GM12865 (cell line): Measurements from ENCODE around the gene WDR88.

Experiments
- DNase-seq: peaks from one replicate; pipeline ENCODE4 v3.0.0; 2010; ENCODE audit warnings: low read depth
- H3K4me3 ChIP-seq: 2 replicates; pipeline ENCODE4 v1.5.1; 2011; ENCODE audit warnings: mild to moderate bottlenecking, low read depth, low read length, control low read depth
- TF ChIP-seq, protein P1 (sequence below): IDR thresholded peaks from 2 replicates; pipeline ENCODE4 v1.5.1; 2011; ENCODE audit warnings: low read length, control low read depth, low read depth, inconsistent platforms; ENCODE audit not compliant: insufficient read depth; ENCODE audit errors: missing control alignments

Gene WDR88

DNA sequence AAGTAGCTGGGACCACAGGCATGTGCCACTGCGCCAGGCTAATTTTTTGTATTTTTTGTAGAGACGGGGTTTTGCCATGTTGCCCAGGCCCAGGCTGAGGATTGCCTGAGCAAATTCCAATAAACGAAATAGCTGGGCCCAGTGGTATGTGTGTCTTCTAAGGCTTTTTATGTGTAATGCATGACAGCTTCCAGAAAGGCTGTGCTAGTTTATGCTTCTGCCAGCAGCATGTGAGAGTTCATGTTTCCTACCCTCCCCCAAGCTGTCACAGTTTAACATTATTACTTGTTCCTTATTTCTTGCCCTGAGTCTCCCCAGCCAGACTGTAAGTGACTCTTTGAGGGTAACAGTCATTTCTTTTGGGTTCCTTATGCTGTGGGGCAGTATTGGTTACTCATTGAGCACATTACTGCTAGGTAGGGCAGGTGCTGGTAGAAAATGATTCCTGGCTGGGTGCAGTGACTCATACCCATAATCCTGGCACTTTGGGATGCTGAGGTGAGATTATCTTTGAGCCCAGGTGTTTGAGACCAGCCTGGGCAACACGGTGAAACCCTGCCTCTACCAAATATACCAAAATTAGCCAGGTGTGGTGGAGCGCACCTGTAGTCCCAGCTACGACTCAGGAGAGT, 37.4 kb upstream of the WDR88 start:
- DNase-seq: no peak
- TF ChIP-seq, protein P1, sequence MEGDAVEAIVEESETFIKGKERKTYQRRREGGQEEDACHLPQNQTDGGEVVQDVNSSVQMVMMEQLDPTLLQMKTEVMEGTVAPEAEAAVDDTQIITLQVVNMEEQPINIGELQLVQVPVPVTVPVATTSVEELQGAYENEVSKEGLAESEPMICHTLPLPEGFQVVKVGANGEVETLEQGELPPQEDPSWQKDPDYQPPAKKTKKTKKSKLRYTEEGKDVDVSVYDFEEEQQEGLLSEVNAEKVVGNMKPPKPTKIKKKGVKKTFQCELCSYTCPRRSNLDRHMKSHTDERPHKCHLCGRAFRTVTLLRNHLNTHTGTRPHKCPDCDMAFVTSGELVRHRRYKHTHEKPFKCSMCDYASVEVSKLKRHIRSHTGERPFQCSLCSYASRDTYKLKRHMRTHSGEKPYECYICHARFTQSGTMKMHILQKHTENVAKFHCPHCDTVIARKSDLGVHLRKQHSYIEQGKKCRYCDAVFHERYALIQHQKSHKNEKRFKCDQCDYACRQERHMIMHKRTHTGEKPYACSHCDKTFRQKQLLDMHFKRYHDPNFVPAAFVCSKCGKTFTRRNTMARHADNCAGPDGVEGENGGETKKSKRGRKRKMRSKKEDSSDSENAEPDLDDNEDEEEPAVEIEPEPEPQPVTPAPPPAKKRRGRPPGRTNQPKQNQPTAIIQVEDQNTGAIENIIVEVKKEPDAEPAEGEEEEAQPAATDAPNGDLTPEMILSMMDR: no peak
- no peak overlapping the region for H3K4me3 ChIP-seq

DNA sequence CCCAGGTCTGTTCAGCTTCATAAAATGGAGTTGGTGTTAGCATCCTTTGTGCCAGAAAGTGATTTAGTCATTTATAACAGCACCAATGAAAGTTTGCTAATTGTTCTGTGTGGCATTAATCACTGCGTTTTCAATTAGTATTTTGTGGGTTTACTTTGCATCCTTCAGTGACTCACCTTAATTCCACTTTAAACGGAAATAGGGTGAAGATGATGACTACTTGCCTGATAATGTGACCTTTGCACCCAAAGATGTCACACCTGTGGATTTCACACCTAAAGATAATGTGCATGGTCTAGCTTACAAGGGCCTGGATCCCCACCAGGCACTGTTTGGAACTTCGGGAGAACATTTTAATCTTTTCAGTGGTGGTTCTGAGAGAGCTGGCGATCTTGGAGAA, 35.9 kb upstream of the WDR88 start:
- no peak for DNase-seq
- no peak overlapping the region for H3K4me3 ChIP-seq
- TF ChIP-seq, protein P1: no peak

DNA sequence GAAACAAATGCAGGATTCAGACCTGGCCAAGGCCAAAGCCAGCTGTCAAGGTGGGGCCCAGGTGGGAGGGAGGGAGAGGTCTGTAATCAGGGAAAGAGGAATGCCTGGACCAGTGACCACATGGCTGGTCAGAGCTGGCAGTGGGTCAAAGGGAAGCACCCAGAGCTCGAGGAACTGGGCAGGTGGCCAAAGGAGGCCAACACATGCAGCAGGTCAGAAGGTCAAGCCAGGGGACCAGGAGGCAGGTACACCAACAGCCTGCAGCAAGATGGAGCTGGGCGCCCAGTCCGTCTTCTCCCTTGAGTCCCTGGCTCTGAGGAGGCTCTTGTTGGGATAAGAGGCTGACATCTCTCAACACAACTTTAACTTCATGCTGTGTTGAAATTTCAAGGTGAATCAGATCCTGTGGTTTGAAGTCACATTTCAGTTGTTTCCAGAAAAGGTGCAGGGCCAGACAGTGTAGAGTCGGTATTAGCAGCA, 33.8 kb upstream of the WDR88 start:
- no peak overlapping the region for H3K4me3 ChIP-seq
- TF ChIP-seq, protein P1: no peak
- DNase-seq: no peak

DNA sequence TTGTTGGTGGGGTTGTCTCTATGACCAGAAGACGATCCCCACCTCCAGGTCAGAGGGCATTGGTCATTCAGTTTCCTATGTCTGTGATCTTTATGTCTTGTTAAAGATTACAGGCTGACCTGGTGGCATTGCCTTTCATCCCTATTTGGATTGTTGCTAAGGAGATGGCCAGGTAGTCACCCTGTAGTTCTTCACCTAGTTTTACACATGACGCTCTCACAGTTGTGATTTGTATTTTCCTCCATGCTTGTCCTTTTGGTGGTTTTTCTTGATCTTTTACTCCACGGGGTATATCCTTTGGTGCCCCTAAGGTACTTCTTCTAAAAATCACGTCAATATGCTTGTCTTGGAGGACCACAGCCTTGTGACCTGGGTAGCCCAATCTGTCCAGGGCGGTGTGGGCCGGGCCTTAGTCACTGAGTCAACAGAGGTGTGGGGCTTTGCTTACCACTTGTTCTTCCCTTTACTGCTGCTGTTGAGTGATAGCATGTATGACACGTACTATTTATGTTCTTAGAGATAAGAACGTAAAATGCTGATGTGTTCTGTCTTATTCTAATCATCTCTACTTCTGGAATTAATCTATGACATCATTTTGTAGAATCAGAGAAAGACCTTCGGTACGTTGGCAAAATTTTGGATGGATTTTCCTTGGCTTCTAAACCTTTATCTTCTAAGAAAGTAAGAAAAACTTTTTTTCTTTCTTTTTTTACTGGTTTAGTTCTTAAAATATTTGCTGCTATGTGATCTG, 30.8 kb upstream of the WDR88 start:
- no peak for DNase-seq
- TF ChIP-seq, protein P1: no peak
- H3K4me3 ChIP-seq: no peak overlapping the region

DNA sequence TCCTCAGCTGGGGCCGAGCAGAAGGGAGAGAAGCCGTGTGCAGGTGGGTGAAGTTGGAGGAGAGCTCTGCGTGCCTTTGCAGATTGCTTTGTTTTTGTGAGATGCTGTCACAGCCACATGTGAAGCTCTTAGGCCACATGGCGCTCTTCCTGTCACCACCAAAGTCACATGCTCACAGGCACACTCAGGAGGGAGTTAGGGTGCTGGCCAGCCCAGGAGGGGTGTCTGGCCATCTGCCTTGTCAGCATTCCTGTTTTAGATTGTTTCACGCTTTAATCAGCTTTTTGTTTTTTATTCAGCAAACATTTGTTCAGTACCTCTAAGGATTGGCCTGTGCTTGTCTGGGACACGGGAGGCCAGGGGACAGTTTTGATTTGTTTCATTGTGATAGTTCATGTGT, 29.0 kb upstream of the WDR88 start:
- DNase-seq: no peak
- TF ChIP-seq, protein P1: no peak
- H3K4me3 ChIP-seq: no peak overlapping the region

DNA sequence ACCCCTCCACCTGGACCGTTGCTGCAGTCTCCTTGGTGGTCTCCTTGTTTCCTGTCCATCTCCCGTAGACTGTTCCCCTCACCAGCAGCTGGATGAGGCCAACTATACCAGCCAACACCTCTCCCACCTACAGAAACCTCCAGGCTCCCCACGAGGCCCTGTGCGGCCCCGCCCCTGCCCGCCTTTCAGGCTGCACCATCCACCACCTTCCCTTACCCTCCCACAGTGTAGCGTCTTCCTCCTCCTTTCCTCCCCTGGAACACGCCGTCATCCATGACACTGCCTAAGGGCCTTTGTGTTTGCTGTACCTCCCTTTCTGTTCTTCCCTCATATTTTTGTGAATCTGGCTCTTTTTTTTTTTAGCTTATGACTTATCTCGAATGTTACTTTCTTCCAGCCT, 23.8 kb upstream of the WDR88 start:
- TF ChIP-seq, protein P1: no peak
- no peak for DNase-seq
- H3K4me3 ChIP-seq: no peak overlapping the region
